Stimulated activated CD4-positive, alpha-beta T cell treated with anti-CD3 and anti-CD28 coated beads, TNF-alpha, amount 100 ng/mL, for 24 hours (primary cell): ENCODE results near the gene CLK3.
"Not testable (repeated sequence)": the region's sequence is repeated elsewhere in the genome, so short reads cannot be mapped to it uniquely, and the experiment has no call there.

Experiments
- DNase-seq, 3 experiments: peaks; one replicate each; pipeline ENCODE4 v3.0.0-alpha.2; 2020; ENCODE audit warnings: low read depth in 3 of 3

CLK3 gene

GRCh38 chr15:74615508-74616365 lies at the start of gene CLK3:
Gene CLK3 (plus strand): TSS chr15:74615836. CDS start chr15:74619197, 3,361 bp downstream.
- peak; percentile 91 to 96 (median 95) for DNase-seq

GRCh38 chr15:74568594-74568993 lies 47.0 kb upstream of the CLK3 start:
- DNase-seq = no peak

- DNase-seq = no peak
These were observed 45.9 kb upstream of the CLK3 start for GRCh38 chr15:74569731-74570070.

- DNase-seq = no peak
These were observed 44.4 kb upstream of the CLK3 start for GRCh38 chr15:74571191-74571590.

GRCh38 chr15:74573987-74574386 lies 41.6 kb upstream of the CLK3 start:
- DNase-seq = no peak

- no peak for DNase-seq
These were observed 37.1 kb upstream of the CLK3 start for GRCh38 chr15:74578496-74578994.

- no peak for DNase-seq
These were observed 36.6 kb upstream of the CLK3 start for GRCh38 chr15:74579001-74579400.

- DNase-seq = no peak
These were observed 34.9 kb upstream of the CLK3 start for GRCh38 chr15:74580538-74581350.

- DNase-seq = no peak
These were observed 31.4 kb upstream of the CLK3 start for GRCh38 chr15:74584204-74584603.

- no peak for DNase-seq
These were observed 30.9 kb upstream of the CLK3 start for GRCh38 chr15:74584779-74585178.

GRCh38 chr15:74585191-74585590 lies 30.4 kb upstream of the CLK3 start:
- no peak for DNase-seq

GRCh38 chr15:74585857-74586256 lies 29.8 kb upstream of the CLK3 start:
- no peak for DNase-seq

- DNase-seq = no peak
These were observed 25.8 kb upstream of the CLK3 start for GRCh38 chr15:74589826-74590225.

GRCh38 chr15:74592222-74592621 lies 23.4 kb upstream of the CLK3 start:
- DNase-seq = no peak

GRCh38 chr15:74593122-74593521 lies 22.5 kb upstream of the CLK3 start:
- no peak for DNase-seq

GRCh38 chr15:74594455-74594854 lies 21.2 kb upstream of the CLK3 start:
- no peak for DNase-seq

- no peak for DNase-seq
These were observed 20.4 kb upstream of the CLK3 start for GRCh38 chr15:74595271-74595670.

GRCh38 chr15:74596736-74597135 lies 18.9 kb upstream of the CLK3 start:
- DNase-seq = not testable (repeated sequence)

- not testable (repeated sequence) for DNase-seq
These were observed 18.4 kb upstream of the CLK3 start for GRCh38 chr15:74597146-74597705.

GRCh38 chr15:74598126-74598842 lies 17.4 kb upstream of the CLK3 start:
- peak; percentile 74 to 91 (median 79) for DNase-seq

- DNase-seq = no peak
These were observed 16.5 kb upstream of the CLK3 start for GRCh38 chr15:74599156-74599555.
